A673 (cell line): ENCODE results near the gene MRPS18A. TPM values are rescaled to one million over a fixed set of nuclear protein-coding genes. Genes with fewer than 3 reads are reported as not detected.

Experiments used
- BruUV-seq: library from RNA; stranded (reverse); fragments of 400-500 nt; replicated peaks from 2 replicates; lab custom pipeline; 2021; lab: Mats Ljungman, UMichigan
- CTCF ChIA-PET: fragments of 300-600 bp; sonication (Branson Sonifier 250); formaldehyde crosslinking; loops from one replicate; lab custom pipeline; 2022; ENCODE audit warnings: antibody characterized with exemption; lab: Charles Lee
- POLR2A ChIA-PET: fragments of 300-600 bp; sonication (Branson Sonifier 250); formaldehyde crosslinking; loops from one replicate; lab custom pipeline; 2022; ENCODE audit warnings: antibody characterized with exemption; ENCODE audit not compliant: low non-redundant PET; lab: Charles Lee
- DNase-seq: peaks from one replicate; pipeline ENCODE4 v3.0.0-alpha.2; 2015; ENCODE audit warnings: low spot score
- H3K27ac ChIP-seq: fragments of 200-600 bp; sonication (generic); 2 replicates; pipeline ENCODE4 v1.5.1; 2016; ENCODE audit warnings: mixed run types, low read depth, mild to moderate bottlenecking, mixed read lengths, antibody characterized with exemption, low read length; ENCODE audit not compliant: poor library complexity, severe bottlenecking
- H3K27me3 ChIP-seq: fragments of 200-600 bp; sonication (generic); replicated peaks from 2 replicates; pipeline ENCODE4 v1.6.1; 2017; ENCODE audit warnings: mixed run types, low read depth, mild to moderate bottlenecking, mixed read lengths, antibody characterized with exemption, low read length; ENCODE audit not compliant: insufficient read depth, poor library complexity
- H3K36me3 ChIP-seq: fragments of 200-600 bp; sonication (generic); 2 replicates; pipeline ENCODE4 v1.6.1; 2016; ENCODE audit warnings: mixed run types, mild to moderate bottlenecking, mixed read lengths, antibody characterized with exemption, low read length; ENCODE audit not compliant: insufficient read depth, poor library complexity, severe bottlenecking
- H3K4me1 ChIP-seq: fragments of 200-600 bp; sonication (generic); 2 replicates; pipeline ENCODE4 v1.6.1; 2017; ENCODE audit warnings: mixed run types, mild to moderate bottlenecking, mixed read lengths, antibody characterized with exemption, low read length; ENCODE audit not compliant: insufficient read depth, poor library complexity, severe bottlenecking
- H3K4me3 ChIP-seq: fragments of 200-600 bp; sonication (generic); 2 replicates; pipeline ENCODE4 v1.5.1; 2016; ENCODE audit warnings: low read depth, mixed run types, mild to moderate bottlenecking, mixed read lengths, low read length; ENCODE audit not compliant: poor library complexity, severe bottlenecking
- H3K9me3 ChIP-seq: fragments of 200-600 bp; sonication (generic); 2 replicates; pipeline ENCODE4 v1.6.1; 2016; ENCODE audit warnings: mixed run types, low read depth, mild to moderate bottlenecking, mixed read lengths, antibody characterized with exemption, low read length; ENCODE audit not compliant: poor library complexity, severe bottlenecking
- CTCF ChIP-seq: fragments of 300-800, 200-600 bp; sonication (generic); conservative IDR thresholded peaks from 2 replicates; pipeline ENCODE4 v1.5.1; 2017; ENCODE audit warnings: low read depth, mild to moderate bottlenecking, antibody characterized with exemption, low read length, moderate library complexity, mixed read lengths
- EZH2 ChIP-seq: fragments of 200-600 bp; sonication (generic); IDR thresholded peaks from 2 replicates; pipeline ENCODE4 v1.6.1; 2017; ENCODE audit warnings: borderline replicate concordance, low read depth, mild to moderate bottlenecking, mixed read lengths, antibody characterized with exemption, low read length; ENCODE audit not compliant: poor library complexity, severe bottlenecking
- intact Hi-C: fragments of 100-400 bp; cut with micrococcal nuclease; formaldehyde crosslinking; loops from one replicate; pipeline ENCODE4 v1.10.0; 2022; ENCODE audit not compliant: unreplicated experiment
- total RNA-seq: library from RNA; stranded (reverse); gene quantifications from 2 replicates; pipeline ENCODE4 v1.2.3, GENCODE V29; 2021

Gene MRPS18A
- total RNA-seq, 1 experiment from 2014 or later, result 64.6 TPM

DNA sequence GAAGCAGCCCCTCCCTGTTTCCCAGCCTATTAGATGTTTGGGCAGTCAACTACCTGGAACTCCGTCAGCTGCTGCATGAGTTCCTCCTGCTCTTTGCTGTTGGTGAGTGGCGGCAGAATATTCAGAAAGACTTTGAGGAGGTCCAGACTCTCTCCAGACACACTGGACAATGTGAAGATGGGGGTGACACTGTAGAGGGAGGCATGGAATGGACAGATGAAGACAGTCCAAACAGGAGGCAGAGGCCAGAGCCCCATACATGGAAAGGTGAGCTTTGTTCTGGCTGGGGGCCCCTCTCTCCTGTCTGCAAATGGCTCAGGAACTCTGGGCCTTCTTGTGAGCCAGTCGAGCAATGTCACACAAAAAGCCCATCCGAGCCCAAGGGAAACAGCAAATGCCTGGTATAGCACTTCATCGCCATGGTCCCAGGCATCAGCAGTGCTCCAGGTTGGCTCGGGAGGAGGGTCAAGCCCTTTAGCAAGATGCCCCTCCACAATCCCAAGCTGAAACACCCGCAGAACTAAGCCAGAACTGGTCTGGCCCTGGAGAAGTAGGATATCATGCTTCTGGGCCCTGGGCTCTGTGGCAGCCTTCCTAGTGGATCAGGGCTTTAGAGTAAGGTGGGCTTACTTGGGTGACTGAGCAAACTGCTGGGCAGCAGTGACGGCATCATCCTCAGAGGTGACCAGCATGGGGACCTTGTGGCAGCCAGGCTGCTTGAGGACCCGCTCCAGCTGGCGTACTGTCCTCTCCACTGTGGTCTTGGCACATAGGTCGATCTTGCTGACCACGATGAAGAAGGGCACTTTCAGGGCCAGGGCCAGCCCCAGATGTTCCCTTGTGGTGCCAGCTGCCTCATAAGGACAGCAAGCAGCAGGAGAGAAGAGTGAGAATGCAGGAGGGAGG is 63.5 kb downstream of the MRPS18A start:
- no peaks in the 10 kb centered on the region for H3K9me3 ChIP-seq
- POLR2A ChIA-PET, result interaction anchor here (0.7 kb wide), 1 partner anchor 368 kb away, joined by 3 read pairs; no protein-coding TSS in a partner anchor
- CTCF ChIA-PET, result no interaction called here
- no peak for DNase-seq
- peaks cover 8% of the 10 kb centered on the region for H3K4me1 ChIP-seq
- H3K27me3 ChIP-seq, result no peaks in the 10 kb centered on the region
- intact Hi-C loops, result no loop called here
- H3K27ac ChIP-seq, result no peak overlapping the region
- no peak for TF ChIP-seq EZH2
- no peak for TF ChIP-seq CTCF
- peaks cover 66% of the 10 kb centered on the region for H3K36me3 ChIP-seq
- no peak overlapping the region for H3K4me3 ChIP-seq
- no TSS peak for BruUV-seq

GRCh38 chr6:43622541-43622940 is 65.0 kb downstream of the MRPS18A start:
- no peak for DNase-seq
- CTCF ChIA-PET, result no interaction called here
- TF ChIP-seq EZH2 (no peak), CTCF (no peak)
- H3K27me3 ChIP-seq, result no peaks in the 10 kb centered on the region
- POLR2A ChIA-PET, result no interaction called here
- no peak overlapping the region for H3K4me3 ChIP-seq
- no peaks in the 10 kb centered on the region for H3K9me3 ChIP-seq
- H3K4me1 ChIP-seq, result peaks cover 5% of the 10 kb centered on the region
- H3K27ac ChIP-seq, result no peak overlapping the region
- intact Hi-C loops, result no loop called here
- no TSS peak for BruUV-seq
- peaks cover 68% of the 10 kb centered on the region for H3K36me3 ChIP-seq

DNA sequence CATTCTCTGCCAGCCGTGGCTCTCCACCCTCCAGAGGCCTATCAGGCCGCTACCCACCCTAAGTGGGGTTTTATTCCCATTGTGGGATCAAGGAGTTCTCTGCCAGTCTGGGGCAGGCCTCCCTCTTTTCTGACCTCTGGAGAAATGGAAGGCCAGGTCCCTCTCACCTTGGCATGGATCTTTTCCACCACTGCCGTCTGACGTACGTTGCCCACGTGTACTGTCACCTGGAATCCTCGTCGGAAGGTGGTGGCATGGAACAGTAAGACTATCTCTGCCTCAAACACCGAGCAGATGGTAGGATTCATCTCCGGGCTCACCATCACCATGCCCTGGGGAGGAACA is 65.8 kb downstream of the MRPS18A start:
- no peaks in the 10 kb centered on the region for H3K27me3 ChIP-seq
- no TSS peak for BruUV-seq
- POLR2A ChIA-PET, result no interaction called here
- intact Hi-C loops, result no loop called here
- DNase-seq, result no peak
- H3K36me3 ChIP-seq, result peaks cover 68% of the 10 kb centered on the region
- no peak overlapping the region for H3K4me3 ChIP-seq
- no peak for TF ChIP-seq EZH2
- TF ChIP-seq CTCF, result no peak
- H3K9me3 ChIP-seq, result no peaks in the 10 kb centered on the region
- H3K27ac ChIP-seq, result no peak overlapping the region
- CTCF ChIA-PET, result no interaction called here
- no peaks in the 10 kb centered on the region for H3K4me1 ChIP-seq

Other genes with a start within 250 kb of the MRPS18A start
- 0.37 and 0.67 TPM in 2 replicates for gene DLK2, start 232.2 kb downstream of the MRPS18A start, total RNA-seq
- gene TJAP1, start 210.2 kb downstream of the MRPS18A start, total RNA-seq, result 39.1 and 46.0 TPM in 2 replicates
- 0.58 and 0.94 TPM in 2 replicates for gene LRRC73, start 177.4 kb downstream of the MRPS18A start, total RNA-seq
- 75.1 and 84.2 TPM in 2 replicates for gene YIPF3, start 170.9 kb downstream of the MRPS18A start, total RNA-seq
- 64.1 and 75.4 TPM in 2 replicates for gene POLR1C, start 170.7 kb downstream of the MRPS18A start, total RNA-seq
- gene XPO5, start 111.8 kb downstream of the MRPS18A start, total RNA-seq, result 109 and 111 TPM in 2 replicates
- 20.0 and 24.9 TPM in 2 replicates for gene POLH, start 111.6 kb downstream of the MRPS18A start, total RNA-seq
- 59.4 and 72.1 TPM in 2 replicates for gene GTPBP2, start 58.5 kb downstream of the MRPS18A start, total RNA-seq
- gene MAD2L1BP, start 52.0 kb downstream of the MRPS18A start, total RNA-seq, result 52.0 and 55.3 TPM in 2 replicates
- 0.11 TPM in 2 replicates for gene RSPH9, start 42.8 kb downstream of the MRPS18A start, total RNA-seq
- gene VEGFA, start 82.4 kb upstream of the MRPS18A start, total RNA-seq, result 116 and 144 TPM in 2 replicates